ENCODE measurements around the gene C1QTNF6.

DNA sequence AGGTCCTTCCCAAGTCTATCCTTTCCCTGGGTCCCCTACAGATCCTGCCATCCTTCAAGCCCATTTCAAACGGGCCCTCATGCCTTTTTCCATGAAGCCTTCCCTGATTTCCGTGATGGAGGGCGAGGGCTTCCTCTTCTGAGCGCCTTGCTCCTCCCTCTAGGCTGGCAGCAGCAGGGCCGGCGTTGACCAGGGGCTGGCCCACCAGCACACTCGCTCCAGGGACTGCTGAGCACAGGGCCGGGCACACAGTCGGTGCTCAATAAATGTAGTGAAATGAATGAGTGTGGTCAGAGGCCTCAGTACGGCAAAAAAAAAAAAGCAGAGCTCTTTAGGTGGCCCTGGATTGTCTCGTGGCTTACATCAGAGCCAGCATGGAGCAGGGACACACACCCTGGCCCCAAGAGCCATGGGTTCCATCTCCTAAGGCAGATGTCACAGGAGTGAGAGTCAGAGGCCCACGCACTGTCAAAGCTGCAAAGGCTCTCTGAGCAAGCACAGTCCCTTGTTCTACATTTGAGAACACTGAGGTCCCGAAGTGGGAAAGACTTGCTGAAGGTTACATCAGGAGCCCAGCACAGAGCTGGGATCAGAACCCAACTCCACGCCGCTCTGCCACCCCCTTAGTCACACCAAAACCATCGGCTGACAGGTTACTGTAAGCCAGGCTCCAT is 41.4 kb downstream of the C1QTNF6 start:
- no peak for TF ChIP-seq POLR2A (IDR thresholded peaks at IDR 0.05; ENCODE audit: control extremely low read depth in 1 of 2, low read depth in 2 of 2, low read length in 2 of 2)
- no peak for TF ChIP-seq RAD21 (IDR thresholded peaks at IDR 0.05 in 1 of 2, conservative IDR thresholded peaks at IDR 0.05 in 1 of 2; ENCODE audit: low read depth in 2 of 2, low read length in 2 of 2)
- TF ChIP-seq POLR2AphosphoS5 (IDR thresholded peaks at IDR 0.05; ENCODE audit: low read depth, low read length): no peak
- TF ChIP-seq CHD1 (IDR thresholded peaks at IDR 0.05; ENCODE audit: low read depth, low read length): no peak
- TF ChIP-seq, protein P1, sequence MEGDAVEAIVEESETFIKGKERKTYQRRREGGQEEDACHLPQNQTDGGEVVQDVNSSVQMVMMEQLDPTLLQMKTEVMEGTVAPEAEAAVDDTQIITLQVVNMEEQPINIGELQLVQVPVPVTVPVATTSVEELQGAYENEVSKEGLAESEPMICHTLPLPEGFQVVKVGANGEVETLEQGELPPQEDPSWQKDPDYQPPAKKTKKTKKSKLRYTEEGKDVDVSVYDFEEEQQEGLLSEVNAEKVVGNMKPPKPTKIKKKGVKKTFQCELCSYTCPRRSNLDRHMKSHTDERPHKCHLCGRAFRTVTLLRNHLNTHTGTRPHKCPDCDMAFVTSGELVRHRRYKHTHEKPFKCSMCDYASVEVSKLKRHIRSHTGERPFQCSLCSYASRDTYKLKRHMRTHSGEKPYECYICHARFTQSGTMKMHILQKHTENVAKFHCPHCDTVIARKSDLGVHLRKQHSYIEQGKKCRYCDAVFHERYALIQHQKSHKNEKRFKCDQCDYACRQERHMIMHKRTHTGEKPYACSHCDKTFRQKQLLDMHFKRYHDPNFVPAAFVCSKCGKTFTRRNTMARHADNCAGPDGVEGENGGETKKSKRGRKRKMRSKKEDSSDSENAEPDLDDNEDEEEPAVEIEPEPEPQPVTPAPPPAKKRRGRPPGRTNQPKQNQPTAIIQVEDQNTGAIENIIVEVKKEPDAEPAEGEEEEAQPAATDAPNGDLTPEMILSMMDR (IDR thresholded peaks at IDR 0.05; ENCODE audit: control extremely low read depth in 1 of 3, insufficient read depth in 1 of 3, low read depth in 1 of 3, low read length in 3 of 3): no peak
- no peak for TF ChIP-seq CREB1 (IDR thresholded peaks at IDR 0.05)
- TF ChIP-seq, protein P2, sequence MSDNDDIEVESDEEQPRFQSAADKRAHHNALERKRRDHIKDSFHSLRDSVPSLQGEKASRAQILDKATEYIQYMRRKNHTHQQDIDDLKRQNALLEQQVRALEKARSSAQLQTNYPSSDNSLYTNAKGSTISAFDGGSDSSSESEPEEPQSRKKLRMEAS (IDR thresholded peaks at IDR 0.05): no peak
- TF ChIP-seq SRF (IDR thresholded peaks at IDR 0.05; ENCODE audit: low read depth, low read length): no peak
- TF ChIP-seq GABPA (IDR thresholded peaks at IDR 0.05; ENCODE audit: borderline replicate concordance, insufficient read depth, low read length): no peak
- TF ChIP-seq FOSL1 (IDR thresholded peaks at IDR 0.05; ENCODE audit: insufficient read depth, low read depth, low read length): no peak
- TF ChIP-seq, protein P3, sequence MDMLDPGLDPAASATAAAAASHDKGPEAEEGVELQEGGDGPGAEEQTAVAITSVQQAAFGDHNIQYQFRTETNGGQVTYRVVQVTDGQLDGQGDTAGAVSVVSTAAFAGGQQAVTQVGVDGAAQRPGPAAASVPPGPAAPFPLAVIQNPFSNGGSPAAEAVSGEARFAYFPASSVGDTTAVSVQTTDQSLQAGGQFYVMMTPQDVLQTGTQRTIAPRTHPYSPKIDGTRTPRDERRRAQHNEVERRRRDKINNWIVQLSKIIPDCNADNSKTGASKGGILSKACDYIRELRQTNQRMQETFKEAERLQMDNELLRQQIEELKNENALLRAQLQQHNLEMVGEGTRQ (IDR thresholded peaks at IDR 0.05; ENCODE audit: low read length): no peak
- TF ChIP-seq RNF2 (IDR thresholded peaks at IDR 0.05; ENCODE audit: borderline replicate concordance, low read depth, low read length, missing control alignments, poor library complexity, severe bottlenecking): no peak

Data from H1 (cell line).